Calu3 (cell line): ENCODE measurements around the gene CERK. TPM values are rescaled to one million over a fixed set of nuclear protein-coding genes. Genes with fewer than 3 reads are reported as not detected.

Experiments
- BruUV-seq: library from RNA; stranded (reverse); fragments of 400-500 nt; replicated peaks from 2 replicates; lab custom pipeline; 2021; lab: Mats Ljungman, UMichigan
- CTCF ChIA-PET: fragments of 300-600 bp; sonication (Branson Sonifier 250); formaldehyde crosslinking; loops from one replicate; lab custom pipeline; 2022; ENCODE audit warnings: antibody characterized with exemption; lab: Charles Lee
- DNase-seq: peaks from one replicate; pipeline ENCODE4 v3.0.0; 2022
- H3K27ac Mint-ChIP-seq: one replicate; pipeline ENCODE4 v1.8.0; 2022; ENCODE audit warnings: mixed read lengths; ENCODE audit not compliant: unreplicated experiment
- H3K27me3 Mint-ChIP-seq: one replicate; pipeline ENCODE4 v1.8.0; 2022; ENCODE audit warnings: mixed read lengths; ENCODE audit not compliant: unreplicated experiment
- H3K36me3 Mint-ChIP-seq: one replicate; pipeline ENCODE4 v1.8.0; 2022; ENCODE audit warnings: mild to moderate bottlenecking, moderate library complexity, mixed read lengths; ENCODE audit not compliant: insufficient read depth, unreplicated experiment
- H3K4me1 Mint-ChIP-seq: one replicate; pipeline ENCODE4 v1.8.0; 2022; ENCODE audit warnings: mild to moderate bottlenecking, low read depth, mixed read lengths; ENCODE audit not compliant: unreplicated experiment
- H3K4me3 Mint-ChIP-seq: one replicate; pipeline ENCODE4 v1.8.0; 2022; ENCODE audit warnings: mild to moderate bottlenecking, low read depth, moderate library complexity, mixed read lengths; ENCODE audit not compliant: unreplicated experiment
- H3K9me3 Mint-ChIP-seq: one replicate; pipeline ENCODE4 v1.8.0; 2022; ENCODE audit warnings: low read depth, mixed read lengths; ENCODE audit not compliant: unreplicated experiment
- intact Hi-C: fragments of 100-400 bp; cut with micrococcal nuclease; formaldehyde crosslinking; loops from one replicate; pipeline ENCODE4 v1.10.0; 2022; ENCODE audit not compliant: unreplicated experiment
- total RNA-seq: library from RNA; stranded (reverse); gene quantifications from 2 replicates; pipeline ENCODE4 v1.2.3, GENCODE V29; 2022
- TF ChIP-seq, protein P1 (sequence below): fragments of 200-600 bp; IDR thresholded peaks from one replicate; pipeline ENCODE4 v1.8.0; 2022; ENCODE audit warnings: antibody characterized with exemption; ENCODE audit not compliant: unreplicated experiment

CERK gene
- total RNA-seq, 1 experiment from 2014 or later, result 25.0 TPM

DNA sequence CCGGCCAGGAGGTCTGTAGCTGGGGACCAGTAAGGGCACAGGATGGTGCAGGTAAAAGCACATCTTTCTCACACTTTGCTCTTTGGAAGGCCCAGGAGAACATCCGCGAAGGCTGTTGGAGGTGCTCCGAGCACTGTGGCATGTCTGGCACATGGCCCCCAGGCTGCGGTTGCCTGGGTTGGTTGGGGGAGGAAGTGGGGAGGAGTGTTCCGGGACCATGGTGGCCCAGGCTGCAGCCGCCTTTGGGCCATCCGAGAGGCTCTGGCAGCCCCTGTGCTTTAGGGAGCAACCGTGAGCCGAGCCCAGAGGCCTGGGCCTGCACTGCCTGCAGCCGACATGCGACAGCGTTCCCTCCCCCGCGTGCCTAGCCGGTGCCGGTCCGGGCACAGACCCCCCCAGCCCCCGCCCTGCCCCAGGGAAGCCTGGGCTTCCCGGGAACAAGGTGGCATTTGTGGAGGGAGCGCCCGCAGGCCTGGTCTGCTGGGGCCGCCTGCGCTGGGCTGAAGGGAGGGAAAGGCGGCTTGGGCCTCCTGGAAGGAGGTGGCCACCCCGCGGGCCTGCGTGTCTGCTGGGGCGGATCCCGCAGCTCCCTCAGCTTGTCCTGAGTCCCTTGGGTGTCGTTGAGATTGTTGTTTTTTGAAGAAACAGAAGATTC is 59.9 kb downstream of the CERK start:
- no peaks in the 10 kb centered on the region for H3K27me3 Mint-ChIP-seq
- CTCF ChIA-PET, result interaction anchor here (0.6 kb wide), 1 partner anchor 128 kb away, joined by 5 read pairs; no protein-coding TSS in a partner anchor
- no peak for DNase-seq
- no TSS peak for BruUV-seq
- H3K27ac Mint-ChIP-seq, result no peak overlapping the region
- intact Hi-C loops, result no loop called here
- H3K36me3 Mint-ChIP-seq, result peaks cover 23% of the 10 kb centered on the region
- TF ChIP-seq, protein P1, sequence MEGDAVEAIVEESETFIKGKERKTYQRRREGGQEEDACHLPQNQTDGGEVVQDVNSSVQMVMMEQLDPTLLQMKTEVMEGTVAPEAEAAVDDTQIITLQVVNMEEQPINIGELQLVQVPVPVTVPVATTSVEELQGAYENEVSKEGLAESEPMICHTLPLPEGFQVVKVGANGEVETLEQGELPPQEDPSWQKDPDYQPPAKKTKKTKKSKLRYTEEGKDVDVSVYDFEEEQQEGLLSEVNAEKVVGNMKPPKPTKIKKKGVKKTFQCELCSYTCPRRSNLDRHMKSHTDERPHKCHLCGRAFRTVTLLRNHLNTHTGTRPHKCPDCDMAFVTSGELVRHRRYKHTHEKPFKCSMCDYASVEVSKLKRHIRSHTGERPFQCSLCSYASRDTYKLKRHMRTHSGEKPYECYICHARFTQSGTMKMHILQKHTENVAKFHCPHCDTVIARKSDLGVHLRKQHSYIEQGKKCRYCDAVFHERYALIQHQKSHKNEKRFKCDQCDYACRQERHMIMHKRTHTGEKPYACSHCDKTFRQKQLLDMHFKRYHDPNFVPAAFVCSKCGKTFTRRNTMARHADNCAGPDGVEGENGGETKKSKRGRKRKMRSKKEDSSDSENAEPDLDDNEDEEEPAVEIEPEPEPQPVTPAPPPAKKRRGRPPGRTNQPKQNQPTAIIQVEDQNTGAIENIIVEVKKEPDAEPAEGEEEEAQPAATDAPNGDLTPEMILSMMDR, result no peak
- H3K4me1 Mint-ChIP-seq, result no peaks in the 10 kb centered on the region
- H3K9me3 Mint-ChIP-seq, result no peaks in the 10 kb centered on the region
- H3K4me3 Mint-ChIP-seq, result no peak overlapping the region

DNA sequence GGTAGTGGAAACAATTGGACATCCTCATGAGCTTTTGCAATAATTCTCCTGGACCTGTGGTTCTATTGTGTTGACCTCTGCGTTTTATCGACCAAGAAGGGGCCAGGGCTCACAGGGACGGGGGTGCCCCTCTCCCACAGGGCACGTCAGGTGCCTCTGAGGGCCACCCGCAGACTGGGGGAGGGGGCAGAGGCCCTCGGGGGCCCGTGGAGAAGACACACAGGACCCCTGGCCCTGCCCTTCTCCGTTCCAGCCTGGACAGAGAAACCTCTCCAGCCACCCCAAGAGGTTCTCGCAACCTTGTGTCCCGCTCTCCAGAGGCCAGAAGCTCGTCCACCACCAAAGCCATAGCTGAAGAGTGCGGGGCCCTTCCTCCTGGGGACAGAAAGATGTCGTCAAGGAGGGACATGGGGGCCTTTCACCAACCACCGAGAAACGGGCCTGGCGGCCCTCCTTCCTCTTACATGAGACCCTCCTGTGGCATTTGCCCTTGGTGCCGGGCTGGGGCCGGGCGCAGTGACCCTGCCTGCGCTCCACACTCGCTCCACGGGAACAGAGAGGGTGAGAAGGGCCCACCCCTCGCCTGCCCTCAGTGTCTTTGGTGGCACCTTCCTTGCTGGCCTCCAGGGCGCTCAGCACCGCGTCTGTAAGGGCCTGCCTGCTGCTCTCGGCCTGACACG is 60.6 kb downstream of the CERK start:
- Mint-ChIP-seq H3K9me3 (no peaks in the 10 kb centered on the region), H3K36me3 (peaks cover 29% of the 10 kb centered on the region), H3K4me1 (no peaks in the 10 kb centered on the region), H3K27ac (no peak overlapping the region), H3K27me3 (no peaks in the 10 kb centered on the region), H3K4me3 (no peak overlapping the region)
- intact Hi-C loops, result no loop called here
- DNase-seq, result no peak
- TSS peak; percentile 44 for BruUV-seq
- CTCF ChIA-PET, result interaction anchor here (0.6 kb wide), 1 partner anchor 129 kb away, joined by 5 read pairs; no protein-coding TSS in a partner anchor
- TF ChIP-seq, protein P1, result no peak

DNA sequence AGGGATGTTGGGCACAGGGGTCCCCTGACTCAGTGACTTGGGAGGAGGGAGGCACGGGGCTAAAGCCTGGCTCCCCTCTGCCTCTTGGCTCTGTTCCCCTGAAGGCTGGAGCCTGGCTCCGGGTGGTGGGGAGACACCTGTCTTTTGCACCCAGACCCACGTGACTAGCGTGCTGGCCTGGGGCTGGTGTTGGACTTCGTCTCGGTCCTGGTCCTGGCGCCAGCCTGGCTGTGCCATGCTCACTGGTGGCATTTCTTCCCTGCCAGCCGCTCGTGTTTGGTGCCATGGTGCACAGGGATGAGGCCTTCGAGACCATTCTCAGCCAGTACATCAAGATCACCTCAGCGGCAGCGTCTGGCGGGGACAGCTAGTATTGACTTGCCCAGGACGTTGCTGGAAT is 61.2 kb downstream of the CERK start:
- intact Hi-C loops, result no loop called here
- no peaks in the 10 kb centered on the region for H3K27me3 Mint-ChIP-seq
- H3K27ac Mint-ChIP-seq, result no peak overlapping the region
- no peaks in the 10 kb centered on the region for H3K9me3 Mint-ChIP-seq
- peaks cover 29% of the 10 kb centered on the region for H3K36me3 Mint-ChIP-seq
- CTCF ChIA-PET, result no interaction called here
- no peak for DNase-seq
- H3K4me1 Mint-ChIP-seq, result no peaks in the 10 kb centered on the region
- TF ChIP-seq, protein P1, result no peak
- H3K4me3 Mint-ChIP-seq, result no peak overlapping the region
- BruUV-seq, result no TSS peak

DNA sequence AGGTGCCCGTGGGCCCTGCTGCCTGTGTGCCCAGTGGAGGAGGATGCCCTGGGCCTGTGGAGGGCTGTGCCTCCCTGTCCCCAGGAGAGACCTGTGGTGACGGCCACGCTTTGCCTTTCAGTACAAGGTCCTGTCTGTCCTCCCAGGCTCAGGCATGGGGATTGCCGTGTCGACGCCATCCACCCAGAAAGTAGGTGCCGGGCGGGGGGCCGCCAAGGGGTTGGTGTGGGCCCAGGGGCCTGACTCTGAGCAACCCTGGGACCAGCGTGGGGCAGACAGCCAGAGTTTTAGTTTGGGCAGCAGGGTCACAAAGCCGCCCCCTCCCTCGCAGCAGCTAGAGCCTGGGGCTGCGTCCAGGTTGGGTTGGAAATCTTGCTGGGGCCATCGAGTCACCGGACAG is 61.6 kb downstream of the CERK start:
- CTCF ChIA-PET, result no interaction called here
- Mint-ChIP-seq H3K36me3 (peaks cover 29% of the 10 kb centered on the region), H3K9me3 (no peaks in the 10 kb centered on the region), H3K27me3 (no peaks in the 10 kb centered on the region), H3K4me3 (no peak overlapping the region), H3K4me1 (no peaks in the 10 kb centered on the region), H3K27ac (no peak overlapping the region)
- DNase-seq, result no peak
- no TSS peak for BruUV-seq
- TF ChIP-seq, protein P1, result no peak
- intact Hi-C loops, result no loop called here
